HG03521 (cell line): ENCODE results near the gene CYGB.

Source experiments
- ATAC-seq: cut with Tn5 transposase; IDR thresholded peaks from one replicate; pipeline ENCODE4 v1.9.1; 2021; ENCODE audit warnings: mild to moderate bottlenecking, moderate library complexity; ENCODE audit not compliant: unreplicated experiment

Gene CYGB

DNA sequence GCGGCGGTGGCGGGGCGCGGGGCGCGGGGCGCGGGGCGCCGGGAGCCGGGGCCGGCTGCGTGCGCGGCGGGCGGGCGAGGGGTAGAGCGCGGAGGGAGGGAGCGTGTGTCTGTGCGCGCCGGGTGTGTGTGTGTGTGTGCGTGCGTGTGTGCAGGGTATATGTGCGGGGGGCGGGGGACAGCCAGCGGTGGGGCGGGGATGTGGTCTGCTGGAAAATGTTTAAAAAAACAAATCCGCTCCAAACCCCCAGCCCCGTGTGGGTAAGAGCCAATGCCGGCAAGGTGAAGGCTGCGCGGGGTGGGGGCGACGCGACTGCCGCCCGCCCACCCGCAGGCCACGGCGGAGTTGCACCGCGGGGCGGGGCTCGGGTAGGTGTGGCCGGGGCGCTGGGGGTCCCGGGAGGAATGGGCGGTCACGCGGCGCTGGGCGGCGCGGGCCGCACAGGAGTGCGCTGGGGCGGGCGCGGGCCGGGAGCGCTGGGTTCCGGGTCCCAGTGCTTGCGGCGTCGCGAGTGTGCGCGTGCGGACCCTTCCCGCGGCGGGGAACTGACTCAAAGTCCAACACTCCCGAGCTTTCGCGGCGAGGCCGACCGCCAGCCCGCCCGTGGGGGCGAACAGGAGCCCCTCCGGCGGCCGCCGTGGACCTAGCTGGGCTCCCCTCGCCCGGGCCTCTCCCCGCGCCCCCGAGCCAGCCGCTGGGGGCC, at the start of gene CYGB:
Gene CYGB (minus strand): TSS at position 132 of the 703 bp plus-strand sequence. CDS start 167 bp downstream, outside the sequence.
- no peak for ATAC-seq

DNA sequence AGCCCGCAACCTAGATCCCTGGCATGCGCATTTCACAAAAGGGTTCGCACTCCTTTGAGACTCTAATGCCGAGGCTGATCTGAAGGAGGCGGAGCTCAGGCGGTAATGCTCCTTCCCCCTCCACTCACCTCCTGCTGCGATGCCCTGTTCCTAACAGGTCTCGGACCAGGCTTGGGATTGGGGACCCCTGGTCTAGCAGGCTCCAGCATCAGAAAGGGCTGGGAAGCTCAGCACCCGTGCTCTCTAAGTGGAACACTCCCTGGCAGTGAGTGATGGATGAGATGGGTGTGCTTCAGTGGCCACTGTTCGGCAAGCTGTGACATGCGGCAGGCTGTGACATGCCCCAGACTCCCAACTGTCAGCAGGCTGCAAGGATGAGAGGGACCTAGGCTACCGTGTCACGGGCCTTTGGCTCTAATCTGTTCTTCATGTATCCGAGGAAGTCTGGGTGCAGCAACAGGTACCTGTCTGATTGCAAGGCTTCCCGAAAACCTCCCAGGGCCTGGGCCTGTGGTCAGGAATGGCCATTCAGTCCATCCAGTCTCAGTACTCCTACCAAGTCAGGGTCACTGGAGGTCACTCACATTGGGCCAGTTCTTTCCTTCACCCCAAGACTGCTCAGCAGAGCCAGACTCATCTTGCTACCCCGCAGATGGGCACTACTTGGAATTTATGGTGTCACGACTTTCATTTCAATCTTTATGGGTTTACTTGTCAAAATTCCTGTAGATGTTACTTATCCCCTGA, 49.4 kb upstream of the CYGB start:
- ATAC-seq: no peak

DNA sequence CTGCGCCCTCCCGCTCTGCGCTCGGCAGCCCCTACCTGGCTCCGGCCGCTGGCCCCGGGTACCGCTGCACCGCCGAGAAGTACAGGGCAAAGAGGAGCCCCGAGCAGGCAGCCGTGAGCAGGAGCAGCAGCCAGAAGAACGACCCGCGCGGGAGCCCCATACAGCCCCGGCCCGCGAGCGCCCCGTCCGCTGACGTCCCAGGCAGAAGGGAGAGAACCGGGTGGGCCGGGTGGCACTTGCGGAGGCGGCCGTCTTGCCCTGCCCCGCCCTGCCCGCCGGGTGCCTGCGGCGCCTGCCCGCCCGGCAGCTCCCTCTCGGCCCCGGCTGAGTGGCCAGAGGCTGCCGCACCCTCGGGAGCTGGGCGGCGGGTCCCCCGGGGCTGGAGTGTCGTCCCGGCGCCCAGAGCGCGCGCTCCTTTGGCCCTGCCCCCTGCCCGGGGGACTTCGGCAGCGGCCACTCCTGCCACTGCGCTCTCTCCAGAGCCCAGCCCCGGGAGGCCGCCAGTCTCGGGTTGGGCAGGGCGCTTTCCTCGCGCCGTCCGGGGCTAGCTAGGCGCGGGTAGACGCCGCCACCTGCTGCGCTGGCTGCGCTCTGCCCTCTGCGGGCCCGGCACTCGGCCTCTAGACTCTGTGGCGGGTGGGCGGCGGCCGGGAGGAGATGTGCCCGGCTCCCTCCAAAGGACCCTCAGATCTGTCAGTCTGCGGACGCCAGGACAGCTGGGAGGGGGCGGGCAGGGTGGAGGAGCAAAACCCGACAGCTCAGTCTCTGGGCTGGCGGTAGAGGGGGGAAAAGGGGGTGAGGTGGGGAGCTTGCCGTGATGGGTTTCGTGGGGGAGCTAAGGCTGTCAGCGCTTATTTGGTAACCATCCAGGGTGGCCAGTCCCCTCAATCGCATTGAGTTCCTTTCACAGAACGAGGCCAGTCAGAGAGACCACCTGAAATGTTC, 48.4 kb upstream of the CYGB start, which contains the start of gene ST6GALNAC2:
Gene ST6GALNAC2 (minus strand): TSS at position 212 of the 945 bp plus-strand sequence. CDS start 52 bp downstream, at position 160.
- no peak for ATAC-seq

DNA sequence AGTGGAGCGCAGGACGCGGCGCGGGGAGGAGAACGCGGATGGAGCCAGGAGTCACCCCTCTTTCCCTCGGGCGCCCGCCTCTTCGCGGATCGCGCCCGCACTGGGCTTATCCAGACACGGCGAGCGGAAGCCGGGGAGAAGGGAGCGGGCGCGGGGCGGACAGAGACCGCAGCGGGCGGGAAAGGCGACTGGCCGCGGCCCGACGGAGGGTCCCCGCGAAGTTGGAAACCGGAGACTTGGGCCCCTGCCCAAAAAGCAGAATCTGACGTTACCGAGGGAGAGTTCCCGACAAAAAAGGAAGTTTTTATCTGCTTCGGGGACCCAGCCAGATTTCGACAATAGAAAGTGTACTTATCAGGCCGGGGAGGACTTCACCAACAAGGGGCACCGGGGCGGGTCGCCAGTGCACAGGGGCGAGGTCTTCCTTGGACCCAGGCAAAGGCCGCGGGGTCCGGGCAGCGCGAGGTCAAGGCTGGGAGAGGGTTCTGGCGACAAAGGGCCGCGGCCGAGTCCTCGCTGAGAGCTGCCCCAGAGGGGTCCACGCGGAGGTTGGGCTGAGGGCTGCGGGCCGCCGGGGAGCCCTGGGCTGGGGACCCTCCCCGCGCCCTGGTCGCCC, 47.6 kb upstream of the CYGB start:
- no peak for ATAC-seq

DNA sequence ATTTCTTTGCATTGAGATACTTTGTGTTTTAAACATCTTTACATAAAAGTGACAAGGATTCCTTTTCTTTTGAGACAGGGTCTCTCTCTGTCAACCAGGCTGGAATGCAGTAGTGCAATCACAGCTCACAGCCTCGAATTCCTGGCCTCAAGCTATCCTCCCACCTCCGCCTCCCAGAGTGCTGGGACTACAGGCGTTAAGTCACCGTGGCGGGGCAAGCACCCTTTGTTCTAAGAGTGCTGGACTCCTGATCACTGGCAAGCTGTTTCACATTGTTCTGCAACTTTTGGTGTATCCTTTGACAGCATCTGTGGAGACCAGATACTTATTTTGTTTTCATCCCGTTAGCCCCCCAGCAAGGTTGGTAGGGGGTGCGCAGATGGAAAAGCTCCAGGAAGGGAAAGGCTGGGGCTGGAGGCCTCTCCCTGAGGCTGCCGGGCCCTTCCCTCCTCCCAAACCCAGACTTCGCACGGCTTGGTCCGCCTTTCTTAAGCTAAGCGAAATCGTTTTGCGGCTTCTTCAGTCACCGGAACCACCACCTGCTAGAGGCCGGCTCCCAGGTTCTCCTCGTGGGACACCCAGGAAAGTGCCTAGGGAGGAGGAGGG, 47.0 kb upstream of the CYGB start:
- no peak for ATAC-seq

DNA sequence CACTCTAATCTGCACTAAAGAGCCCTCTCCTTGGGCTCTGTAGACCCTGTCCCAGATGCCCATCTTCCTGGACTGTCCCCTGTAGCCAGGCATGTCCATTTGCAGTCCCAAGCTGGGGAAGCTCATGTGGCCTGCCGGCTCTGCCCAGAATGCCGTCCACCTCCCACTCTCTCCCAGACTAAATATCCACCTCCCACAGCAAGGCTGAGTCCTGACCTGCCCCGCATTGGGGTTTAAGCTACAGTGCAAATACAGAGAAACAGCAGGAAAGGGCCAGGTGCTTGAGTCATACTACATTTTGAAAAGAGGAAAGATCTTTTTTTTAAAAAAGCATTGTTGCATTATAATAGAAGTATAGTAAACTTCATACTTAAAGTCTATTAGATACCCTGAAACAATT, 45.2 kb upstream of the CYGB start:
- ATAC-seq: no peak

DNA sequence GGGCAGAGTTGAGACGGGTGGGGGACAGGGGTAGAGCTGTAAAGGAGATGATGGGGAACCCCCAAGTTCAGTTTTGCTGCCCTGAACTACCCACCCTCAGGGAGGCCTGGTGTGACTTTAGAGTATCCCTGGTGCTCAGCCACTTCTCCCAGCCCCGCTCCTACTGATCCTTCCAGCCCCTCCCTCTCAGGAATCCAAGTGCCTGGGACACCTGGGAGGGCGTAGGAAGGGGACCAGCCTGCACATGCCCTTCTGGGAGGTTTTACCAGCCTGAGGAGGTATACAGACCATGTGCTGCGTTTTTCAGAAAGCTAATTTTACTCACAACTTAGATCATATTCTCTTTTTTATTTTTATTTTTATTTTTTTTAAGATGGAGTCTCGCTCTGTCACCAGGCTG, 44.0 kb upstream of the CYGB start:
- ATAC-seq: no peak

DNA sequence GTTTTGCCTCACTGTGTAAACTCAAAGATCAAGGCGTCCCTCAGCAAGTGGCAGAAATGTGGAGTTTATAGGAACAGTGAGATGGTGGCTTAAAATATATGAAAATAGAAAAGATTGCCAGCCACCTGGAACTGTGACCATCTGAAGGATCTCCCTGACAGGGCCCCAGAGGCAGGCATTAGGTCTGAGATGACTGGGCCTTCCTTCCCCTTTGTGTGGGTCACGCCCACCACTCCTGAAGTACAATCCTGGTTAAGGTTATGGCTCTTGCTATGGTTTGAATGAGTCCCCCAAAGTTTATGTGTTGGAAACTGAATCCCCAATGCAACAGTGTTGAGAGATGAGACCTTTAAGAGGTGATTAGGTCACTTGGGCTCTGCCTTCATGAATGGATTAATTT, 41.8 kb upstream of the CYGB start:
- no peak for ATAC-seq

DNA sequence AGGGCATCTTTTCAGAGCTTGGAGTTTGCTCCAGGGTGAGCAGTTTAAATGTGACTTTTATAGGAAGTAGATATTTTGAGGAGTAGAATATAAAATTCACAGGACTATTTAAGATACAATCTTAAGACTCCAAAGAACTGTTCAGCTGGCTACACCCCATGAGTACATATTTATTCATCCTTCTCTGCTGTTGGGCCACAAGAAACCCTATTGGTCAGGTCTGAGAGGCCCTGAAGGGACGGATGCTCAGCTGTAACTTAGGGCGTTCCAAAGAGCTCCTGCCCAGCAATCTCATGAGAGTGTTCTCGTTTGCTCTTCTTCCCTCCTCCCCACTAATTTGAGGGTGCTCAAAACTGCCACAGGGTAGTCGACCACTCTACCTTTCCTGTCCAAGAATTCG, 40.9 kb upstream of the CYGB start:
- ATAC-seq: no peak

DNA sequence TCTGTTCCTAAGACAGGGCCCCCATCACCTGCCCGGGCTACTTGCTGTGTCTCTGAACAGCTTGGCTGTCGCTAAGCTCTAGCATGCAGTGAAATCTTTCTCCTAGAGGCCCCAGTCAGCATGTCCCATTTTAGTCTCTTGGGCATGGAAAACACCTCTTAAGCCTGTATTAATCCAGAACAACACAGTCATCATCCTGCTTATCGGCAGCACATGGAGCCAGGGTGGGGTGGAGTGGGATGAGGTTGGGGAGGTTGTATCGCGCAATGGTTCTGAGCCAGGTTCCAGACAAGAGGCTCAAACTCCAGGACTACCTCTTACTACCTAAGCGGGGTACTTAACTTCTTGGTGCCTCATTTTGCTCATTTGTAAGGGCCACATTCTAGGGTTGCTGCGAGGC, 40.4 kb upstream of the CYGB start:
- no peak for ATAC-seq

DNA sequence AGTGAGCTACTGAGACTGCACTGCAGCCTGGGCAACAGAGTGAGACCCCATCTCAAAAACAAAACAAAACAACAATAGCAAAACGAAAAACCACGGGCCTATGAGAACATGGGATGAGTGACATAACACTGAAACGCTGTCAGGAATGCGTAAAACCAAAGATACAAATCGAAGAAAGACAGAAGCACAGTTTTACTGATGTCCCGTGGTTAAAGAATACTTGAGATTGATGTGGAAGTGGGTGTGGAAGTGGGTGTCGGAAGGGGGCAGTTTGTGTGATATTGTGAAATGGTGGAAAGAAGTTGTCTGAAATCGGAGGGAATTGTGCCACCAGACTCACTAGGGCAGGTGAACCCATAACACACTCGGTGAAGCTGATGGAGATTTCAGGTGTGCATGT, 38.7 kb upstream of the CYGB start:
- ATAC-seq: no peak

DNA sequence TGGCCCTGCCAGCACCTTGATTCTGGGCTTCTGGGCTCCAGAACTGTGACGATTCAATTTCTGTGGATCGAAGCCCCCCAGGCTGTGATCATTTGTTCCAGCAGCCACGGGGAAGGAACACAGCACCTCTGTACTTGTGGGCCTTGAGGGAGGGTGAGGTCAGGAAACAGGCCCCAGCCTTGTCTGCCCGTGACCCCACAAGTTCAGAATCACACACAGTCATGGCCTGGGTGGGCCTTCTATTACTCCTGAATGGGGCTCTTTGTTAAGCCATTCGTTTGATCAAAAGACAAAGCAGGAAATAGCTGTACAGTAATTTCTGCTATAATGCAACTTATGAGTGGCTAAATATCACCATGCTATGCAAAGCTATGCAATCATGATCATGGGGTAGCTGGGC, 38.1 kb upstream of the CYGB start:
- no peak for ATAC-seq

DNA sequence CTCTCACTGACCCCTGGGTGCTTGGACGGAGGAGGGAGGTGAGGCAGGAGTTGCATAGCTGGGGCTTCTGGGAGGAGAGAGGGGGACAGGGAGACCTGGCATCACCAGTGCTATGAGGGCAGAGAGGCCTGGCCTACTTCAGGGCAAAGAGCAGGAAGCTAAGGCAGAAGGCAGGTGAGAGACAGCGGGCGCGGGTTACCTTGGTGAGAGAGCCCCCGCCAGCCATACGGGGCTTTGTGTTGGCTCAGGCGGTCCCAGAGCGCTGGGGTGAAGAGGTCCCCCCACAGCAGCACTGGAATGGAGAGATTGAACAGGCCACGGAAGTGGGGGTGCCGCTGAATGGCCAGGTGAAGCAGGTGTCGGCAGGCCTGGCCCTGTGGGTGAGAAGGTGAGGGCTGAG, 36.7 kb upstream of the CYGB start:
- no peak for ATAC-seq

DNA sequence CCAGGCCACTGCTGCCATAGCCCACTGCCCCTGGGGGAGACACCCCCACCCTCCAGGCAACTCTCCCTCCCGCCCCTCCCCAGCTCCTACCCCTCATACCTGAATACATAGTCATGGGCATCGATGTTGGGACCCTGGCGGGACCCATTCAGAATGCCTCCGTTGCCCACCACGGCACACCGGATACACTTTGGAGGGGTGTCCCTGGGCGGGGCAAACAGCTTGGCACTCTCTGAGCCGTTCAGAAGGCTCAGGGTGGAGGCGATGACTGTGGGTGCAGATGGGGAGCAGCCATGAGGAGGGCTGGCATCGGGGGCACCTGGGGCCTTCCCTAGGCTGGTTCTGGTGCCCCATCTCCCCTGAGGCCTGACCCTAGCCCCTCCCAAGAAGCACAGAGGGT, 35.6 kb upstream of the CYGB start:
- ATAC-seq: no peak

DNA sequence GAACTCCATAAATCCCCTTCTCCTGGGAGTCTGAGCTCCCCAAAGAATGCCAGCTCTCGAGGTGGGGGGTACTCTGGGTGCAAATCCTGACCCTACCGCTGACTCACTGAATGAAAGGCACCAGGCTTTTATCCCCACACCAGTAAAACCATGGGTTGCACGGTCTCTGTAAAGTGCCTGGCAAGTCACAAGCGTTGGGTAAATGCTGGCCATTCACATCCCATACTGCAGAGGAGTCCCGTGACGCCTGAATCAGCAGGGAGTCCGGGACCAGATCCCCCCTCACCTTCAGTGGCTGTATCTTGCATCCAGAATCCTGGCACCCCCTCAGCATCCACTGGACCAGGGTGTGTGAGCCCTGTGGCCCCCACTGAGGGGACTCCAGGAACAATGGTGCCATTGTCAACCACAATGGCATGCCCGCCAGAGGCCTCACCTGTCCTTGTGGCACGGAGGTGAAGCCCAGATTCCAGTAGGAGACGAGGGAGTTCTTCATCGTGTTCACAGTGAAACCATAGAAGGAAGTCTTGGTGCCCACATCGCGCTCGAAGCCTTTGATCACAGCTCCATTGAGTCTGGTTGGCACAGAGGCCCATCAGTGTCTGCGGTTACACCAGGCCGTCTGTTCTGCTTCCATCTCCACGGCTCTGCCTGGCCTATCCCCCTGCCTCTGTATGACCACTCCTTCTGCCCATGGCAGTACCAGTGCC, 34.8 kb upstream of the CYGB start:
- ATAC-seq: no peak

DNA sequence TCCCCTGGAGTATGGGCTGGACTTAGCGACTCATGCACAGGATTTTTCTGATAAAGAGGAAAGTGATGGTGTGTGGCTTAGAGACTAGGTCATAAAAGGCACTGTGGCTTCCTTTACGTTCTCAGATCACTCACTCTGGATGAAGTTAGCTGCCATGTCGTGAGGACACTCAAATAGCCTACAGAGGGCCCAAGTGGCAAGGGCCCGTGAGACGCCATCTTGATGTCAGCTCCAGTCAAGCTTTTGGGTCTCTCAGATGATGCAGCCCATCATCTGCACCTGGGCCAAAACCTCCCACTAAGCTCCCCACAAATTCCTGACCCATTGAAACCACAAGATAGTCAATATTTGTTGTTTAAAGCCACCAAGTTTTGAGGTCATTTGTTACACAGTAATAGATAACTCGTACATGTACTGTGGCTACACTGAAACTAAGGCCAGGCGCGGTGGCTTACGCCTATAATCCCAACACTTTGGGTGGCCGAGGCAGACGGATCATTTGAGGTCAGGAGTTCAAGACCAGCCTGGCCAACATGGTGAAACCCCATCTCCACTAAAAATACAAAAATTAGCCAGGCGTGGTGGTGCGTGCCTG, 33.5 kb upstream of the CYGB start:
- ATAC-seq: no peak

DNA sequence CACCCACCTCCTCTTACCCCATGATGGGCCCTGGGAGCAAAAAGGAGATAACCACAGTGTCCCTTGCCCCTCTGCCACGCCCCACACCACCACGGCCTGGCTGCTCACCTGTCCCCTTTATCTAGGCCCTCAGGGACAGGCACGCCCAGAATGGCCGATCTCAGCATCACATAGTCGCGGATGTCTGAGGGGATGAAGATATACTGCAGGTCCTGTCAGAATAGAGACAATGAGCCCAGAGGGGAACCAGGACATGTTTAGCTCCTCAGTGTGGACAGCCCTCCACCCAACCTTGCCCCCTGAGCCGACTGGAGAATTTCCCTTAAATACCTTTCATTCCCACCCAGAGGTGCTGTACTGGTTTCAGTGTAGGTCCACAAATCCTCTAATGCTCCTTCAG, 32.9 kb upstream of the CYGB start:
- no peak for ATAC-seq

DNA sequence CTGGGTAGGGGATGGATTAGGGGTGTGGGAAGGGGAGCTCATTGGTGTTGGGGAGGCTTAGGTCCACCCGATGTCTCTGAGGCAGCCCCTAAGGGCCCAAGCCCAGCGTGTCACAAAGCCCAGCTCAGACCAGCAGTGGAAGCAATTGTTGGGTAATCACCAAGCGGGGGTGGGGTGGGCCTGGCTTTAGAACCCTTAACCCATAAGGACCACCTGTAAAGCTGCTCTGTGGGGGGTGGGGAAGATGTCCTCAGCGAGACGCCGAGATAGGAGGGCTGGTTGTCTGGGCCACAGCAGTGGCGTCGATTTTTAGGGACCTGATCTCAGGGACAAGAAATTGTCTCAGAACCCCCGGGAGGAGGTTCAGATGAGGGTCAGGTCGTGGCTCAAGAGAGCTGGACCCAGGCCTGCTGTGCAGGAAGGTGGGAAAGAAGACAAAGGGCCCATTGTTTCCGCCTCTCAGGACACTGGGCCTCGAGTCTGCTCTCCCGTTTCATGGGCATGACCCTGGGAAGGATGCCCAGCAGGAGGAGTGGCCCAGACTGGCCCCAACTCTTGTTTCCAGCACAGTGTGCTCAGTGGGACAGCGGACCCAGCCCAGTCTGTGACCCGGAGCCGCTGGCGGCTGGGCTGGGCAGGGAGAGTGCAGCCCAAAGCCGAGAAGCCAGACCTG, 32.2 kb upstream of the CYGB start:
- ATAC-seq: no peak

DNA sequence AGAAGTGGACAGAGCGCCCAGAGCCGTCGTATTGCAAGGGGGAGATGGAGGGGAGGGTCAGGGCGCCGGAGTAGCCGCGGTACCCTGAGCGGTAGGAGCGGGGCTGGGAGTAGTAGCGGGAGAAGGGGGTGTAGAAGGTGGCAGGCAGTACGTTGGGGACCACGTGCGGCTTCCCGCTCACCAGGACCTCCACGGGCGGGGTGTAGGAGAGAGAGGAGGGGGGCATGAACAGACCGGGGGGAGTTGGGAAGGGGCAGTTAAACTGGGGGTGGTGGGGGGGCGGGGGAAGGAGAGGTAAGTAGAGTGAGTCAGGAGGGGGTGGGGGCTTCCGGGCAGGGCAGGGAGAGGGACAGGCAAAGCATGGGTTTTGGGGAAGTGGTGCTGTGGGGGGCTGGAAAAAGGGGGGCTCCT, 31.3 kb upstream of the CYGB start:
- ATAC-seq: no peak
